PC-9 (cell line): Measurements from ENCODE around the gene R3HDM2.

Source experiments
- EZH2 ChIP-seq: fragments of 200-600 bp; sonication (generic); IDR thresholded peaks from 2 replicates; pipeline ENCODE4 v1.8.0; 2017; ENCODE audit warnings: antibody characterized with exemption, low read depth
- TF ChIP-seq, protein P1 (sequence below): fragments of 200-600 bp; sonication (generic); conservative IDR thresholded peaks from 2 replicates; pipeline ENCODE4 v1.6.1; 2017; ENCODE audit warnings: mixed run types, antibody characterized with exemption, mild to moderate bottlenecking, moderate library complexity

GRCh38 chr12:57235017-57235727 lies 195.7 kb downstream of the R3HDM2 start:
- TF ChIP-seq EZH2: no peak
- TF ChIP-seq, protein P1, sequence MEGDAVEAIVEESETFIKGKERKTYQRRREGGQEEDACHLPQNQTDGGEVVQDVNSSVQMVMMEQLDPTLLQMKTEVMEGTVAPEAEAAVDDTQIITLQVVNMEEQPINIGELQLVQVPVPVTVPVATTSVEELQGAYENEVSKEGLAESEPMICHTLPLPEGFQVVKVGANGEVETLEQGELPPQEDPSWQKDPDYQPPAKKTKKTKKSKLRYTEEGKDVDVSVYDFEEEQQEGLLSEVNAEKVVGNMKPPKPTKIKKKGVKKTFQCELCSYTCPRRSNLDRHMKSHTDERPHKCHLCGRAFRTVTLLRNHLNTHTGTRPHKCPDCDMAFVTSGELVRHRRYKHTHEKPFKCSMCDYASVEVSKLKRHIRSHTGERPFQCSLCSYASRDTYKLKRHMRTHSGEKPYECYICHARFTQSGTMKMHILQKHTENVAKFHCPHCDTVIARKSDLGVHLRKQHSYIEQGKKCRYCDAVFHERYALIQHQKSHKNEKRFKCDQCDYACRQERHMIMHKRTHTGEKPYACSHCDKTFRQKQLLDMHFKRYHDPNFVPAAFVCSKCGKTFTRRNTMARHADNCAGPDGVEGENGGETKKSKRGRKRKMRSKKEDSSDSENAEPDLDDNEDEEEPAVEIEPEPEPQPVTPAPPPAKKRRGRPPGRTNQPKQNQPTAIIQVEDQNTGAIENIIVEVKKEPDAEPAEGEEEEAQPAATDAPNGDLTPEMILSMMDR: no peak
